HG02943 (cell line): ENCODE measurements around the gene KRTAP13-2.

Source experiments
- ATAC-seq: cut with Tn5 transposase; IDR thresholded peaks from one replicate; pipeline ENCODE4 v1.9.1; 2021; ENCODE audit warnings: mild to moderate bottlenecking, low read depth, moderate library complexity; ENCODE audit not compliant: unreplicated experiment

KRTAP13-2 gene, protein sequence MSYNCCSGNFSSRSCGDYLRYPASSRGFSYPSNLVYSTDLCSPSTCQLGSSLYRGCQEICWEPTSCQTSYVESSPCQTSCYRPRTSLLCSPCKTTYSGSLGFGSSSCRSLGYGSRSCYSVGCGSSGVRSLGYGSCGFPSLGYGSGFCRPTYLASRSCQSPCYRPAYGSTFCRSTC

DNA sequence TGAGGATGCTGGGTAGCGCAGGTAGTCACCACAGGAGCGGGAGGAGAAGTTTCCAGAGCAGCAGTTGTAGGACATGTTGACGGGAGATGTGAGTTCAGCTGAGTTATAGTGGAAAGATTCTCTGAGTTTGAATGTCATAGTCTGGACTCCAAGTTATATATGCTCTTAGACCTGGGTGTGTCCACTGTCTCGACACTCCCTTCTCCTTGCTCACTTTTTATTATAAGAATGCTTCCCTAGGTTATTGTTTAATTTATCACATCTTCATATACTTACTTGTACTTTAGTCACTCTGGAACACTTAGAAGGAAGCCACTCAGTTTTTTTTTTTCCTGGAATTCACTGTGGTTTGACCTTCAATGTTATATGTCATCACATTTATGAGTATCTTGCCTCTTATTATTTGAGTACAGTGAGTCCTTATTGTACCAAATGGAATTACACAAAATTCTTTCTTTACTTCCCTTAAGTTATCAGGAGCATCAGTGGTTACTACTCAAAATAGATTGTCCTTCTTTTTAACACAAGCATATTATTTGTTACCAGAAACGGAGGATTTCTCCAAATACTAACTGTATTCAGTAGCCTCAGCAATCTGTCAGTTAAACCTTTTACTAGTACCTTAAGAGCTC lies at the start of gene KRTAP13-2:
KRTAP13-2 (minus strand) TSS at position 133 of the 632 bp plus-strand sequence; CDS start at position 75, 58 bp downstream.
- no peak for ATAC-seq

DNA sequence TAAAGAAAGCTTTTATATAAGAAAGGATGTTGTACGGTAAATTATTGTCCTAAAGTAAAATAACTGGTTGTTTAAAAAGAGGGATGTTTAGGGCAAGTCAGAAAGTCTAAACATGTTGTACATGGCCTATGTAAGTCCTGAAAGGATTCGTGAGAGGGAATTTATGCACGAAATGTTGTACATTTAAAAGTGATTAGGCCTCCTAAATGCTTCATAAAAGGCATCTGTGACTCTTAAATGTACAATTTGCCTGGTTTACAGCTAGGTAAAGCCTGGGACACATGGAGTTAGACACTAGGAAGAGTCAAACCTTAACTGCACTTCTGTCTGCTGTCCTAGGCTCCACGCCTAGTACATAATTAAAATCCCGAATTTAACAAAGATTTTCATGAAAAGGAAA lies 43.9 kb upstream of the KRTAP13-2 start:
- no peak for ATAC-seq

DNA sequence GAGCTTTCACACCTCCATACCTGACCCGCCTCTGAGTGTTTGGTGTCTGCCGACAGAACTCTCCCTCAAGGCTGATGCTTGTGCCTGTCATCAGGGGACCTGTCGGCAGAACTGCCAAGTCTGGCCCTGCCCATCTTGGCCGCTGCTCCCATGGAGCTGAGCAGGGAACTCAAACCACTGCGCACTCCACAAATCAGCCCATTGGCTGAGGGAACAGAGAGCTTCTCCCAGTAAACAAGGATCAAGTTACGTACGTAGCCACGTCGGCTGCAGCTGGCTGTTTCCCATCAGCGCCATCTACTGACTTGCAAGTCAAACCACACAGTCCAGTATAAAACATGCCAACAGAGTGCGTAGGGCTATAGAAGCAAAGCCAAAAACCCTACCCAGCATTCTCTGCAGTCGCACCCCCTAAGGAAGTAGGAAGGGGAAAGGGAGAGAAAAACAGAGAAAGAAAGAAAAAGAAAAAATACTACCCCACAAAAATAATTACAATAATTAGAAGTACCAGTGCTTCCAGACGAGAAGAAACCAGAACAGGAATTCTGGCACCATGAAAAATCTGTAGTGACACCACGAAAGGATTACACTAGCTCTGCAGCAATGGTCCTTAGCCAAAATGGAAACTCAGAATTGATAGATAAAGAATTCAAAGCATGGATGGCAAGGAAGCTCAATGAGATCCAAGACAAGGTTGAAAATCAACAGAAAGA lies 36.9 kb upstream of the KRTAP13-2 start:
- ATAC-seq = no peak

DNA sequence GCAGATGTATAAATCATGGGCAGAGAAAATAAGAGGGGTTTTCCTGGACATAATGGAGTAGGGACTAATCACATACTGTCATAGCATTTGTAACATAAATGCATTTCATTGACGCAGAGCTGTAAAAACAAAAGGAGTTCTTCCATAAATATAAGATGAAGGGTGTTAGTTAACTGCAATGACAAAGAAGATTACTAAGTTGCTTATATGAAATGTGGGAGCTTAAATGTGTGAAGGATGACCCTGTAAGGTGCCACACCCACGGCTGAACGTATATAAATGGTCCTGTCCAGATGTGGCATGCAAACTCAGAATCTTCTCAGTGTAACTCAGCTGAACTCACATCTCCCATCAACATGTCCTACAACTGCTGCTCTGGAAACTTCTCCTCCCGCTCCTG lies 23.7 kb upstream of the KRTAP13-2 start, which contains the start of gene KRTAP13-1:
KRTAP13-1 (plus strand) TSS at position 301 of the 400 bp plus-strand sequence; CDS start at position 357, 56 bp downstream.
- no peak for ATAC-seq

DNA sequence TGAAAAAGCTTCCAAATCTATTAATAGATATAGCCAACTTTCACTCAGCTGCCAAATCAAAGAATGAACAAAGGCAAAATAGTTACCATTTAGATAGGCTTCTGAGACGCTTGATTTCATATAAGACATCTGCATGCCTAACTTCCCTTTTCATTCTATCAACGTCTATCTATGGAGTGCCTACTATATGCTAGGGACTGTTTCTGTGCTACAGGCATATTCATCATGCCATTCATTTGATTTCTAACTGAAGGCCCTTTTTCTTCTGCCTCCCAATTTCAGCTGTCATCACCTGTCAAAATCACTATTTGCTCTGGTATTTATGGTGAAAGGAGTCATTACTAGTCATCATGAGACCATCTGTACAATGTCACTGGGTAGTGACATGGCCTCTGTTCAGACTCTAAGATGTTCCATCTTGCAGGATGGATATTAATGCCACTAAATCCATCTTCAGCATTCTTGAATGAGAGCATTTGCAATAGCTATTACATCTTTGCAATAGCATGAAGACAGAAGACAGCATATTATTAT lies 19.5 kb upstream of the KRTAP13-2 start:
- no peak for ATAC-seq

DNA sequence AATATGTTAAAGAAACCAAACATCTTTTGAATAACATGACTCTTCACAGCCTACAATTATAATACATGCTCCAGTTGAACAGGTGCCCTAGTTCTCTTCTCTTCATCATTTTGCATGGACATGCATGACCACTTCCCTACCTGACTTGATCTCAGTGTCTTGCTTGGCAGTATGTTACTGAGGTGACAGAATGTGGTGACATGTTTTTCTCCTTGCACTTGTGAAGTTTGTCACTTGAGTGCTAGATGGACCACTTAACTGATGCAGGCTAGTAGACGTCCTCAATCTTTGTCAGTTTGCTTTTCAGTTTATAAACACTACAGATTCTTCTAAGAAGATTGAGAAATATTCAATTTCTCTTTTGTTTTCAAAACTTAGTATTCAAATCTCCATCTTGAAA lies 10.1 kb upstream of the KRTAP13-2 start:
- no peak for ATAC-seq

DNA sequence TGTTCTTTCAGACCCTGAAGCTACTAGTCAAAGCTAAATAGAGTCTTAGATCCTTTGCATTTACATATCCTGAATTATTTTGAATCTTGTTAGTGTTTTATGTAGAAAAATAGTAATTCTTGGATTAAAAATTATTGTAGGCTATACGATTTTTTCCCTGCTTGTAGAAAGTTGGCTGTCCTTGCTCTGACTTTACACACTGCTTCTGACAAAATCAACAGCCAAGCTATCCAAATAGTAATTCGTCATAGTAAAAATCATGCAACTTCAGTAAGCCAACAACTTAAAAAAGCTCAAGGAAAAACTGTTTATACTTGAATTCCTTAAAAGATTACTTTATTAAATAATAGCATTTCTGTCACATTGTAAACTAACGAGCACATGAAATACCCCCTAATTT lies 16.2 kb downstream of the KRTAP13-2 start:
- ATAC-seq = no peak

DNA sequence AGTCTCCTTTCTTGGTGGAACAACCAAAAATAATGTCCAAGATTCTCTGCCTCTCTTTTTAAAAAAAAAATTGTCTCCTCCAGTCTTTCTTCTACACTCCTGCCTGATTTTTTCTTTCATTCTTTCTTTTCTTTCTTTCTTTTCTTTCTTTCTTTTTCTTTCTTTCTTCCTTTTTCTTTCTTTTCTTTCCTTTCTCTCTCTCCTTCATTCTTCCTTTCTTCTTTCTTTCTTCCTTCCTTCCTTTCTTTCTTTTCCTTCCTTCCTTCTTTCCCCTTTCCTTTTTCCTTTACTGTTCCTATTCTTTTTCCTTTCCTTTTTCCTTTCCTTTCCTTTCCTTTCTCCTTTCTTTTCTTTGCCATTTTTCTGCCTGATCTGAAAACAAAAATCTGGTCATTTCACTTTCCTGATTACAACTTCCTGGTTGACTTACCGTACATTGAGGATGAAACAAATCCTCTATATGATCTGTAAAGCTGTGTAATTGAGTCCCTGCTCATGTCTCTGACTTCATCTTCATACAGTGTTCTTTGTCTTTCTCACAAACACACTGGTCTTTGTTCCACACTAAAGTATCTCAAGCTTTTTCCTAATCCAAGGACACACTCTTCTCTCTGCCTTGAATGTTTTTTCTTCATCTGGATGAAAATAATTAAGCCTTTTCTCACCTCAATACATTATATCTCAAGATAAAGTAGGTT lies 17.6 kb downstream of the KRTAP13-2 start:
- ATAC-seq = no peak

DNA sequence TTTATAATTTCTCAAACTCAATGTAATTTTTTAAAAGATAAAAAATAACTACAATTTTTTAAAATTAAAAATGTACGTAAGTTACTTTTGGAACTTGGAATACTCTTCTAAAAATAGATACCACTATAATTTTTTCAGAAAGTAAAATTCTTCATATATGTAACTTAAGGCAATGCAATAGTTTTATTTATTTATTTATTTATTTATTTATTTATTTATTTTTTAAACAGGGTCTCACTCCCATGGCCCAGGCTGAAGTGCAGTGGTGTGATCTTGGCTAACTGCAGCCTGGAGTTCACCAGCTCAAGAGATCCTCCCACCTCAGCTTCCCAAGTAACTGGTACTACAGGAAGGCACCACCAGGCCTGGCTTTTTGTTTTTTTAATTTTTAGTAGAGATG lies 20.5 kb downstream of the KRTAP13-2 start:
- no peak for ATAC-seq

DNA sequence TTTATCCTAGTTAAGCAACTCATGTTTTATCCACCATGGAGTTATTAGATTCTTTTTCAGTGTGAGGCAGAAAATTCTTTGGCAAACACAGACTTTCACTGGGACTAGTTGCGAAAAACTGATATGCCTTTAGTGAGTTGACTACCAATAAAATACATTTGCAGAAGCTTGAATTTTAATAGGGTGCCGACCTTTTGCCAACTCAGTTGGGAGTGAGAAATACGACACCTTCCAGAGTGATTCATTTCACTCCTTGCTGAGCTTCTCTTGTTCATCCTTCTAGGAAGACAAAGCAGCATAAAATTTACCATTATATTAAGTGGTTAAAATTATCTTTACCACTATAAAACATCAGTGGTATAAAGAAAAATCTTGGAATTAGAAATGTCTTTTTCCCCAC lies 22.5 kb downstream of the KRTAP13-2 start:
- no peak for ATAC-seq

DNA sequence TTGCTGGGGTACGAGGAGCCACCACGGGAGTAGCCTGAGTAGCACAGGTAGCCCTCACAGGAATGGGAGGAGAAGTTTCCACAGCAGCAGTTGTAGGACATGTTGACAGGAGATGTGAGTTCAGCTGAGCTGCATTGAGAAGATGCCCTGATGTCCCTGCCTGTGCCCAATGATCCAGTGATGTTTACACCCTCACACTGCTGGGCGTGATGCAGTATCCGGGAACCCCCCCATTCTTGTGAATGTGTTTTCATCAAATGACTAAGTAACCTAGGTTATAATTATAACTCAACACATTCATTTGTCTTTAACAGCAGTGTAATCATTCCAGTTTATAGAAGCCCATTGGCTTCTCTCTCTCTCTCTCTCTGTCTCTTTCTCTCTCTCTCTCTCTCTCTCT lies 23.6 kb downstream of the KRTAP13-2 start, which contains the start of gene KRTAP23-1:
KRTAP23-1 (minus strand) TSS at position 101 of the 400 bp plus-strand sequence; CDS start at position 101, 0 bp downstream.
- ATAC-seq = no peak

DNA sequence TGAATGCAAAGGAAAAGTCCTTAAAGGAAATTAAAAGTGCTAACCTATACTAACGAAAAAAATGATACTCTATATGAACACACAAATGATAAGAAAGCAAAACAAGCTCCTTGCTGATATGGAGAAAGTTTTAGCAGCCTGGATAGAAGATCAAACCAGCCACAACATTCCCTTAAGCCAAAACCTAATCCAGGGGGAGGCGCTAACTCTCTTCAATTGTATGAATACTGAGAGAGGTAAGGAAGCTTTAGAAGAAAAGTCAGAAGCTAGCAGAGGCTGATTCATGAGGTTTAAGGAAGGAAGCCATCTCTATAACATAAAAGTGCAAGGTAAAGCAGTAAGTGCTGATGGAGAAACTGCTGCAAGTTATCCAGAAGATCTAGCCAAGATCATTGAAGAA lies 27.1 kb downstream of the KRTAP13-2 start:
- no peak for ATAC-seq

DNA sequence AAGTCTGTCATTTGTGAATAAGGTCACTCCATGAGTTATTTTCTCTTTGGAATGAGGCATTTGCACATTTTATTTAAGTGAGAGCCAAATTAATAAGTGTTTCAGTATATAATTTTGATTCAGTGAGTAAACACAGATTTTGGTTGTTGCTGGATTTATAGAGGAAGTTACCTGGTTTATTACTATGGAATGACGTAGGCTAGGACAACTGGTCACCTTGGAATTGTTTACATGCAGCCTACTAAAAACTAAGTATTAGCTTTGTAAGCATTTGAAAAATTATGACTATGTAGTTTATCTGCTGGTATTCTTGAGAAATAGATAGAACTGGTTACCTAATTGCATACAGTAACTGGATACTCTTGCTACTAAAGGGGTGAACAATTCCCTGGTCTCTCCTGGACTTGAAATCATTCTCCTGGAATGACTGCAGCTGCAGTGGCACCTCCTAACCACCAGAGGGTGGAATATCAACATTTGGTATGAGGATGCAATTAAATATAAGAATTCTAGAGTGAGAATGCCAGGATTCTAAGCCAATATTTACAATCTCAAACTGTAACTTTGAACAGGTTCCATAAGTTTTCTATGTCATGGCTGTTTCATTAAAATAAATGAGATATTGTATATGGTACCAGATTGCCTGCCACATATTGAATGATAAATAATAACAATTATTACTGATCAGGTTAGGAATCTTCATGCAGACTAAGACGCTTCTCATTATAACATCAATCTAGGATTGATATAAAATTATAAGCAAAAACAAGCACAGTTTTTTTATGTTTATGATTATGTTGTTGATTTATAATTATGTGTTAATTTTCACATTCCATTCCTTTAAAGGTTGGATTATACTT lies 31.1 kb downstream of the KRTAP13-2 start:
- no peak for ATAC-seq

DNA sequence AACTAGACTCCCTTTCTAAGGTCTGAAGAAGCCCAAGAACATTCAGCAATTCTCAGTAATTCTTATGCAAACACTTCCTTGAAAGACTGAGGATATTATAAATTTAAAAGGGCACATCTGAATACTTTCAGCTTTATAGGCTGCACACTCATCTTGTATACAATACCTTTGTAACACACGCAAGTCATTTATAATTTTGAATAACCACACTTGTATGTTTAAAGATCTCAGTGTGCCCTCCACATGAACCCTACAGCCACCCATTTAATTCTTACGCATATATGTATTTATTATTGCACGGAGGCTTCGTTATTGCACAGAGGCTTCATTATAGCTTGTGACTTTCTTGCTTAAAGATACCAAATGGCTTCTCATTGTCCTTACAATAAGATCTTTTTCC lies 33.4 kb downstream of the KRTAP13-2 start:
- ATAC-seq = no peak

DNA sequence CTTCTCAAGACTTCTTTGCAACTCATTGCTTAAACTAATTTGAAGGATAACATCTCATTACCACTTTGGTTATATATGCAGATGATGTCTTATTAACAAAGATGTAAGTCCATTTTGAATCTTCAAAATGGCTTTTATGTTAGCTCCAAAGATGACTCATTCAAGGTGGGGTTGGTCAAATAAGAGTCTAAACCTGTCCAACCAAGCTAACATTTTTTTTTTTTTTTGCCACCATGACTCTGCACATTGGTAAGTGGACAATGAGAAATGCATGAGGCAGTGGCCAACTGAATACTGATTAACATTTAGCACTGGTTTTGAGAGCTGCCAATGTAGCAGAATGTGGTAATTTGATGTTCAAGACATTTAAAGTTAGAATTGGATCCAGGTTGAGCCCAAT lies 34.3 kb downstream of the KRTAP13-2 start:
- no peak for ATAC-seq

DNA sequence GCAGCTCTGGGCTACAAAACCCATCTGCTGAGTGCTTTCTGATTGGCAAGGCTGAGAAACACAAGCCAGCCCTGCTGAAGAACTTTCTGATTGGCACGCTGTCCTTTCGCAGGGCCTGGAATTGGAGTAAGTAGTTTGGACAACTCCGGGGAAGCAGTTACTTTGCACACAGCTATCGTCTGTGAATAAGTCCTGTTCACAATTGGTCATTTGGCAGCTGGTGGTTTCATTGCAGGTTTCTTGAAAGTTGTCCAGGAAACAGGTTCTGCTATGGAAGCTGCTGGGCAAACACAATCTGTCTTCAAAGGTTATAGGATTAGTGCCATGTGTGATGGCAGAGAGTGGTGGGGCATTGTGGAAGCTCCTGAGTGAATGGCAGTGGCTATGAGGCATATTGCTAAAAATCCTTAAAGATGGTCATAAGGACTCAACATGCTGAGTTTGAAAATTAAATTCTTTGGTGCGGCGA lies 34.8 kb downstream of the KRTAP13-2 start, which contains the start of gene KRTAP27-1:
KRTAP27-1 (minus strand) TSS at position 419 of the 469 bp plus-strand sequence; CDS start at position 393, 26 bp downstream.
- no peak for ATAC-seq

DNA sequence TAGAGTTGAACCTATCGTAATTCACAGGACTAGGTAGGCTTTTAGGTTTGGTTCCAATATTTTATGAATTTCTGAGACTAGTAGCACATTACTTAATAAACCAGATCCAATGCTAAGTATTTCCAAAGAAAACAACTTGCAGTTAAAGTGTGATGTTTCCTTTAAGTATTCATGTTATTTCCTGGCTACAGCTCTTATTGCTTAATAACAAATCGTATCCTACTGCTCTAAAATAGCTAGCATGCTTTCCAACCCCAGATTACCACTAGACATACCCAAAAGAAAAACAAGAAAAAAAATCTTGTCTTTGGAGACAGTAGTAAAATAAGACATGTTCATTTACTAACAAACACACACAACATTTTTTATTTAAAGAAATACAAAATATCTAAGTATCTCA lies 35.5 kb downstream of the KRTAP13-2 start:
- ATAC-seq = no peak

DNA sequence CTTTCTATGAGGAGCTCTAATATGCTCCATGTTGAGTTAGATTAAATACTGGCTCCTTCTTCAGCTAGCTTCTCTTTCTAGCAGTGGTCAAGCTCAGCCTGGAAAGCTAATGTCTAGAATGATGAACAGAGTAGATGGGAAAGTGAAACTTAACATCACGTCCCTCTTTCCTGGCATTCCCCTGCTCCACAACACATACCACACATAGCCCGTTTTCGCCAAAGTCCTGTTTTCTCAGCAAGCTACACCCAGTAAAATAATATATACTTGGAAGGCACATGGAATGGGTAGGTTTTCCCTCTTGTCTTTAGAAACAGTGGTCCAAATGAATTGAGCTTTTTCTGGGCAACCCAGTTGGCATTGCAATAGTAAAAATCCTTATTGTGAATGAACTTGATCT lies 38.3 kb downstream of the KRTAP13-2 start:
- no peak for ATAC-seq

DNA sequence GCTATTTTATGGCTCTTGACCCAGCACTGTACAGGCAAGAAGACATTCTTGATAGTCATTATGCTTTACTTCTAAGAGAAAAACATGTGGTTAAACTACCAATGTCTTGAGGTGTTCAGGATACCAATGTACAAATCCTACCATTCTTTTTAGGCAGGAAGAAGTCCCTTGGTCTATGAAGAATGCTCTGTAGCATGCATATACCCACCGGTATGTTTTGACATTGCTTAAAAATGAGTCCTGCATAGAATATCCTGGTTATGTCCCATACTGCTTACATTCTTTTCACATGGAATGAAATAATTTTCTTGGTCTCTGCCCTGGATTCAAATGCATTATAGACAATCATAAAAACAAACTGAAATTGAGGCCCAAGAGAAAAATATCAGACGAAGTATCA lies 39.4 kb downstream of the KRTAP13-2 start:
- ATAC-seq = no peak
